K562 (cell line): ENCODE measurements around the gene ZCCHC8. TPM values are rescaled to one million over a fixed set of nuclear protein-coding genes. Genes with fewer than 3 reads are reported as not detected.
A peak's percentile ranks its signal among the peaks of the same experiment; 100 is the strongest.

Experiments
- ATF1 ChIP-seq, 2 experiments: fragments of 450-650 bp in 1 of 2; IDR thresholded peaks; 2 replicates each; pipeline ENCODE4 v1.6.1; 2016; ENCODE audit warnings: missing compliant biosample characterization in 1 of 2, missing genetic modification characterization in 1 of 2
- CHD1 ChIP-seq: fragments of 200-600 bp; sonication (generic); IDR thresholded peaks from one replicate; pipeline ENCODE4 v1.6.1; 2012; ENCODE audit warnings: mild to moderate bottlenecking, moderate library complexity, low read length, inconsistent platforms
- ESRRA ChIP-seq: fragments of 450-650 bp; IDR thresholded peaks from 2 replicates; pipeline ENCODE4 v1.6.1; 2014; ENCODE audit warnings: low read depth, mild to moderate bottlenecking, moderate library complexity, borderline replicate concordance
- GATA2 ChIP-seq: sonication (generic); formaldehyde crosslinking; IDR thresholded peaks from 2 replicates; pipeline ENCODE4 v1.4.0; 2020; ENCODE audit warnings: mild to moderate bottlenecking, missing genetic modification reagents
- GATAD2B ChIP-seq: fragments of 450-650 bp; IDR thresholded peaks from 2 replicates; pipeline ENCODE4 v1.6.1; 2017; ENCODE audit warnings: mild to moderate bottlenecking, borderline replicate concordance
- HLTF ChIP-seq: fragments of 450-650 bp; IDR thresholded peaks from 2 replicates; pipeline ENCODE4 v1.6.1; 2016
- KLF13 ChIP-seq: fragments of 450-650 bp; IDR thresholded peaks from 2 replicates; pipeline ENCODE4 v1.6.1; 2016; ENCODE audit warnings: missing genetic modification characterization, low read depth, mild to moderate bottlenecking, missing compliant biosample characterization, moderate library complexity, borderline replicate concordance
- NCOR1 ChIP-seq: fragments of 450-650 bp; IDR thresholded peaks from 2 replicates; pipeline ENCODE4 v1.6.1; 2016; ENCODE audit warnings: mild to moderate bottlenecking, moderate library complexity
- RBBP5 ChIP-seq: fragments of 200-600 bp; sonication (generic); IDR thresholded peaks from 2 replicates; pipeline ENCODE4 v1.6.1; 2012; ENCODE audit warnings: borderline replicate concordance, mild to moderate bottlenecking, low read length, control low read depth, inconsistent platforms; ENCODE audit not compliant: insufficient read depth, poor library complexity, severe bottlenecking
- SMAD4 ChIP-seq: fragments of 250-450 bp; sonication (Bioruptor Pico); conservative IDR thresholded peaks from 2 replicates; pipeline ENCODE4 v1.8.0; 2021; ENCODE audit warnings: inconsistent platforms, mild to moderate bottlenecking, moderate library complexity
- SMARCA4 ChIP-seq: fragments of 450-650 bp; IDR thresholded peaks from 2 replicates; pipeline ENCODE4 v1.6.1; 2016
- SMARCE1 ChIP-seq: fragments of 450-650 bp; IDR thresholded peaks from 2 replicates; pipeline ENCODE4 v1.7.1; 2016; ENCODE audit warnings: mild to moderate bottlenecking
- SNRNP70 ChIP-seq: fragments of 200-400 bp; formaldehyde crosslinking; optimal IDR thresholded peaks from 2 replicates; pipeline ENCODE3; 2017; ENCODE audit warnings: low read depth, low read length
- SP1 ChIP-seq: sonication (generic); formaldehyde crosslinking; IDR thresholded peaks from 2 replicates; pipeline ENCODE4 v1.8.1; 2022; ENCODE audit warnings: mild to moderate bottlenecking, missing genetic modification reagents
- SRSF9 ChIP-seq: fragments of 200-400 bp; formaldehyde crosslinking; IDR thresholded peaks from 2 replicates; pipeline ENCODE4 v1.6.1; 2017; ENCODE audit warnings: low read depth, low read length, borderline replicate concordance
- ZBTB1 ChIP-seq: sonication (generic); formaldehyde crosslinking; IDR thresholded peaks from 2 replicates; pipeline ENCODE4 v1.8.1; 2023; ENCODE audit warnings: missing genetic modification reagents, low read depth, mild to moderate bottlenecking, borderline replicate concordance
- ZBTB17 ChIP-seq: fragments of 450-650 bp; formaldehyde crosslinking; IDR thresholded peaks from 2 replicates; pipeline ENCODE4 v1.4.0; 2020; ENCODE audit warnings: mild to moderate bottlenecking
- ZNF76 ChIP-seq: fragments of 250-450 bp; sonication (Bioruptor Pico); IDR thresholded peaks from 2 replicates; pipeline ENCODE4 v1.4.0; 2020; ENCODE audit warnings: mild to moderate bottlenecking, moderate library complexity, borderline replicate concordance
- ZNF79 ChIP-seq: fragments of 250-450 bp; sonication (Bioruptor Pico); IDR thresholded peaks from 2 replicates; pipeline ENCODE4 v1.4.0; 2020; ENCODE audit warnings: low read depth, mild to moderate bottlenecking, moderate library complexity
- polyA plus RNA-seq, 8 experiments: library from polyadenylated mRNA; depleted of rRNA in 4 of 8; stranded (reverse) in 5 of 8; unstranded in 3 of 8; fragments of >200 nt; fragmentation: Nextera tagmentation in 2 of 8; fragmentation: Illumina TruSeq in 1 of 8; extraction: Ambion mirVana in 2 of 8; extraction: Trizol in 1 of 8; gene quantifications; 2 replicates each; pipeline versions ENCODE4 v1.2.1 to v1.2.3, GENCODE V29; 2011 to 2014; ENCODE audit warnings: inconsistent platforms in 1 of 8, missing spikeins in 1 of 8
- total RNA-seq, 7 experiments: library from RNA; depleted of rRNA in 6 of 7; stranded (reverse); fragments of >200 nt in 6 of 7; fragmentation: Illumina TruSeq in 2 of 7; extraction: Trizol in 2 of 7; gene quantifications; 2 replicates each; pipeline versions ENCODE4 v1.2.1 to v1.2.3, GENCODE V29; 2011 to 2021; ENCODE audit warnings: low replicate concordance in 1 of 7
- TF ChIP-seq, protein P1 (sequence below), 2 experiments: fragments of 450-650 bp; conservative IDR thresholded peaks; 2 replicates each; pipeline ENCODE4 v1.6.1; 2017; ENCODE audit warnings: mild to moderate bottlenecking in 2 of 2, moderate library complexity in 2 of 2
- TF ChIP-seq, protein P2 (sequence below): sonication (generic); formaldehyde crosslinking; IDR thresholded peaks from 2 replicates; pipeline ENCODE4 v1.8.0; 2022; ENCODE audit warnings: mild to moderate bottlenecking, missing genetic modification reagents, borderline replicate concordance
- TF ChIP-seq, protein P3 (sequence below), 2 experiments: fragments of 200-800 bp in 1 of 2; sonication (Bioruptor generic) in 1 of 2; sonication (generic) in 1 of 2; formaldehyde crosslinking in 1 of 2; IDR thresholded peaks in 1 of 2; conservative IDR thresholded peaks in 1 of 2; 2 replicates each; pipeline versions ENCODE4 v1.5.0 to v1.6.1; 2016 to 2020; ENCODE audit warnings: missing compliant biosample characterization in 1 of 2, missing genetic modification characterization in 1 of 2, missing genetic modification reagents in 1 of 2

ZCCHC8 gene
- total and polyA plus RNA-seq, 9 of the 15 experiments (the other 6 are each of a cell fraction or from before 2014, with no cell fraction given) = 14.8 to 50.9 (median 34.1) TPM

DNA sequence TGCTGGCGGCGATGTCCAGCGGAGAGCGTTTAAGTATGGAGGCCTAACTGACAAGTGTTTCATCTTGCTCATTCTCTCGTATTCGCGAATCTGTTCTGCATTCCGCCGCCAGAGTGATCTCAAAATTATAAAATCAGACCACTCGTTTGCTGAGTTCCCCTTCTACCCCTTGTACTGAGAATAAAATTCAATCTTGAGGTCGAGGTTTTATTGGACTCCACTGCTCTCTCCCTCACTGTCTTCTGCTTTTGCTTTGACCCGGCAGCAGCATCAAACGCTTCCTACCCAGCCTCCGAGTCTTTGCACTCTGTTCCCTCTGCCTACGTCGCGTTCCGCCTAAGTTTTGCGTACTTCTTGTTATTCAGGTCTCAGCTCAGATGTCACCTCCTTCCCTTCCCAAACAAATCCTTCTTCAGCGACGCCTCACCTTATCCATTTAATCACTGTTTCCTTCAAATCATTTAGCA, 26.8 kb upstream of the ZCCHC8 start (continued):
- TF ChIP-seq, protein P1, sequence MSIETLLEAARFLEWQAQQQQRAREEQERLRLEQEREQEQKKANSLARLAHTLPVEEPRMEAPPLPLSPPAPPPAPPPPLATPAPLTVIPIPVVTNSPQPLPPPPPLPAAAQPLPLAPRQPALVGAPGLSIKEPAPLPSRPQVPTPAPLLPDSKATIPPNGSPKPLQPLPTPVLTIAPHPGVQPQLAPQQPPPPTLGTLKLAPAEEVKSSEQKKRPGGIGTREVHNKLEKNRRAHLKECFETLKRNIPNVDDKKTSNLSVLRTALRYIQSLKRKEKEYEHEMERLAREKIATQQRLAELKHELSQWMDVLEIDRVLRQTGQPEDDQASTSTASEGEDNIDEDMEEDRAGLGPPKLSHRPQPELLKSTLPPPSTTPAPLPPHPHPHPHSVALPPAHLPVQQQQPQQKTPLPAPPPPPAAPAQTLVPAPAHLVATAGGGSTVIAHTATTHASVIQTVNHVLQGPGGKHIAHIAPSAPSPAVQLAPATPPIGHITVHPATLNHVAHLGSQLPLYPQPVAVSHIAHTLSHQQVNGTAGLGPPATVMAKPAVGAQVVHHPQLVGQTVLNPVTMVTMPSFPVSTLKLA (conservative IDR thresholded peaks at IDR 0.05) = no peak
- TF ChIP-seq, protein P2, sequence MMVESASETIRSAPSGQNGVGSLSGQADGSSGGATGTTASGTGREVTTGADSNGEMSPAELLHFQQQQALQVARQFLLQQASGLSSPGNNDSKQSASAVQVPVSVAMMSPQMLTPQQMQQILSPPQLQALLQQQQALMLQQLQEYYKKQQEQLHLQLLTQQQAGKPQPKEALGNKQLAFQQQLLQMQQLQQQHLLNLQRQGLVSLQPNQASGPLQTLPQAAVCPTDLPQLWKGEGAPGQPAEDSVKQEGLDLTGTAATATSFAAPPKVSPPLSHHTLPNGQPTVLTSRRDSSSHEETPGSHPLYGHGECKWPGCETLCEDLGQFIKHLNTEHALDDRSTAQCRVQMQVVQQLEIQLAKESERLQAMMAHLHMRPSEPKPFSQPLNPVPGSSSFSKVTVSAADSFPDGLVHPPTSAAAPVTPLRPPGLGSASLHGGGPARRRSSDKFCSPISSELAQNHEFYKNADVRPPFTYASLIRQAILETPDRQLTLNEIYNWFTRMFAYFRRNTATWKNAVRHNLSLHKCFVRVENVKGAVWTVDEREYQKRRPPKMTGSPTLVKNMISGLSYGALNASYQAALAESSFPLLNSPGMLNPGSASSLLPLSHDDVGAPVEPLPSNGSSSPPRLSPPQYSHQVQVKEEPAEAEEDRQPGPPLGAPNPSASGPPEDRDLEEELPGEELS (CRISPR knock-in tag) = no peak
- no peak for TF ChIP-seq ZNF76
- TF ChIP-seq GATAD2B = no peak
- no peak for TF ChIP-seq SRSF9
- no peak for TF ChIP-seq NCOR1
- peak; percentile 79 for TF ChIP-seq CHD1
- TF ChIP-seq KLF13 (tag) = no peak
- peak; percentile 13; the same call in 1 of the 2 replicates for TF ChIP-seq GATA2 (CRISPR knock-in tag)
- no peak for TF ChIP-seq ZBTB1 (CRISPR knock-in tag)
- no peak for TF ChIP-seq ZNF79 (CRISPR knock-in tag)
- no peak for TF ChIP-seq SMAD4 (CRISPR knock-in tag)
- TF ChIP-seq SMARCE1 = peak; percentile 65; the same call in 1 of the 2 replicates
- TF ChIP-seq SMARCA4 = 0 out of 2 replicates have a peak, but pooled peaks have one; percentile 28
- peak; percentile 33 for TF ChIP-seq RBBP5
- TF ChIP-seq HLTF = 0 out of 2 replicates have a peak, but pooled peaks have one; percentile 10
- TF ChIP-seq ZBTB17 = no peak
- TF ChIP-seq SNRNP70 = no peak
- no peak for TF ChIP-seq ATF1 (CRISPR knock-in tag; IDR thresholded peaks at IDR 0.05)
- TF ChIP-seq ATF1 (tag; IDR thresholded peaks at IDR 0.05) = no peak
- TF ChIP-seq, protein P3, sequence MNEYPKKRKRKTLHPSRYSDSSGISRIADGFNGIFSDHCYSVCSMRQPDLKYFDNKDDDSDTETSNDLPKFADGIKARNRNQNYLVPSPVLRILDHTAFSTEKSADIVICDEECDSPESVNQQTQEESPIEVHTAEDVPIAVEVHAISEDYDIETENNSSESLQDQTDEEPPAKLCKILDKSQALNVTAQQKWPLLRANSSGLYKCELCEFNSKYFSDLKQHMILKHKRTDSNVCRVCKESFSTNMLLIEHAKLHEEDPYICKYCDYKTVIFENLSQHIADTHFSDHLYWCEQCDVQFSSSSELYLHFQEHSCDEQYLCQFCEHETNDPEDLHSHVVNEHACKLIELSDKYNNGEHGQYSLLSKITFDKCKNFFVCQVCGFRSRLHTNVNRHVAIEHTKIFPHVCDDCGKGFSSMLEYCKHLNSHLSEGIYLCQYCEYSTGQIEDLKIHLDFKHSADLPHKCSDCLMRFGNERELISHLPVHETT (CRISPR knock-in tag; conservative IDR thresholded peaks at IDR 0.05 in 1 of 2, IDR thresholded peaks at IDR 0.05 in 1 of 2) = no peak
- no peak for TF ChIP-seq ESRRA
- no peak for TF ChIP-seq SP1 (CRISPR knock-in tag)
